ENCODE measurements around the gene TMEM97.

GRCh38 chr17:28341516-28341915 lies 22.5 kb downstream of the TMEM97 start:
- TF ChIP-seq SNAI2 (CRISPR knock-in tag; IDR thresholded peaks at IDR 0.05) = no peak
- no peak for TF ChIP-seq POU6F1 (CRISPR knock-in tag; IDR thresholded peaks at IDR 0.05; ENCODE audit: borderline replicate concordance, low read depth)
- TF ChIP-seq PATZ1 (CRISPR knock-in tag; IDR thresholded peaks at IDR 0.05; ENCODE audit: borderline replicate concordance) = no peak
- no peak for TF ChIP-seq ZFP3 (CRISPR knock-in tag; IDR thresholded peaks at IDR 0.05)
- no peak for TF ChIP-seq CSRNP3 (CRISPR knock-in tag; IDR thresholded peaks at IDR 0.05)
- no peak for TF ChIP-seq ZNF565 (CRISPR knock-in tag; conservative IDR thresholded peaks at IDR 0.05; ENCODE audit: low read depth)
- TF ChIP-seq ZFP30 (CRISPR knock-in tag; IDR thresholded peaks at IDR 0.05) = no peak
- TF ChIP-seq CREB5 (CRISPR knock-in tag; IDR thresholded peaks at IDR 0.05; ENCODE audit: low read depth) = no peak
- TF ChIP-seq ZC3H10 (CRISPR knock-in tag; IDR thresholded peaks at IDR 0.05) = no peak
- TF ChIP-seq TSHZ2 (CRISPR knock-in tag; IDR thresholded peaks at IDR 0.05) = no peak
- no peak for TF ChIP-seq ZNF70 (CRISPR knock-in tag; IDR thresholded peaks at IDR 0.05)

Data from SK-N-SH treated with all-trans-retinoic acid at 6 μM for 48 hours (cell line).